Esophagus mucosa (tissue), 1 donor: ENCODE results near the gene CHML. TPM values are rescaled to one million over a fixed set of nuclear protein-coding genes. Genes with fewer than 3 reads are reported as not detected.

Experiments
- ATAC-seq: fragments of 200-7000 bp; cut with Tn5 transposase; one replicate; pipeline ENCODE4 v1.9.1; 2020
- total RNA-seq: library from RNA; stranded (reverse); gene quantifications from one replicate; pipeline ENCODE4 v1.2.4, GENCODE V29; 2023
- donor health status: DM: yes; HTN: yes; CAD: no.

The CHML gene
- total RNA-seq, 1 donor from 2014 or later: 4.1 TPM

GRCh38 chr1:241646201-241646600, 6.0 kb upstream of the CHML start:
- peak; percentile 68 for ATAC-seq

DNA sequence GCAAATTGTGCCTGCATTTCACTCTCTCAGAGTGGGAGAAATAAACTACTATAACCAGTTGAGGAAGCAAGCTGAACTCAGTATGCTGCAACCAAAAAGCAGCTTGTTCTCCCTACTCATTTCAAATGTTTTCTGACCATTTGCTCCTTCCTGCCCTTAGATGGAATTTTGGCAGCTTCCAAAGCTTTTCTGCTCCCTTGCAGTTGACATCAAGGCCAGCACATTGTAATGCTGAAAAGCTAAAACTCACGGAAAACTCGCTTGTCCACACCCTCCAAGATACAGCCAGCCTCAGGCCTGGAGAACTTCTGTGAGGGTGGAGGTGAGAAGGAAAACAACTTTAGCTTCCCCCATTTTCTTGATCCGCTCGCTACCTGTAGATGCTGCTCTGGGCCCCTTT, 5.0 kb upstream of the CHML start:
- no peak for ATAC-seq

- no peak for ATAC-seq
Observed at GRCh38 chr1:241644259-241644658, 4.1 kb upstream of the CHML start.

DNA sequence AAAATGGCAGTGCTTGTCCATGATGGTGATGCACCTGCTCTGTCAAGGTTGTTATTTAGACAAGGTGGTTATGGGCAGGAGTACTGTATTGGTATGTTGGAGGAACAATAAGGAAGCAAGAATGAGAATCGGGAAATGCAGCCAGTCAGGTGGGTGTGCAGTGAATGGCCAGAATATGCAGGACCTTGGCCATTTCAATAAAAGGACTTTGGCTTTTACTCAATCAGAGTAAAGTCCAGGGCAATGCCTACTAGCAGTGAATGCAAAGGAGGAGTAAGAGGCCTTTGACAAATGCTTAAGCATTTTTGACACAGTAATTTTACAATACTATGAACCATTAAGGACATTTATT, 2.4 kb upstream of the CHML start:
- no peak for ATAC-seq

GRCh38 chr1:241641773-241642592, 1.8 kb upstream of the CHML start:
- ATAC-seq: no peak

DNA sequence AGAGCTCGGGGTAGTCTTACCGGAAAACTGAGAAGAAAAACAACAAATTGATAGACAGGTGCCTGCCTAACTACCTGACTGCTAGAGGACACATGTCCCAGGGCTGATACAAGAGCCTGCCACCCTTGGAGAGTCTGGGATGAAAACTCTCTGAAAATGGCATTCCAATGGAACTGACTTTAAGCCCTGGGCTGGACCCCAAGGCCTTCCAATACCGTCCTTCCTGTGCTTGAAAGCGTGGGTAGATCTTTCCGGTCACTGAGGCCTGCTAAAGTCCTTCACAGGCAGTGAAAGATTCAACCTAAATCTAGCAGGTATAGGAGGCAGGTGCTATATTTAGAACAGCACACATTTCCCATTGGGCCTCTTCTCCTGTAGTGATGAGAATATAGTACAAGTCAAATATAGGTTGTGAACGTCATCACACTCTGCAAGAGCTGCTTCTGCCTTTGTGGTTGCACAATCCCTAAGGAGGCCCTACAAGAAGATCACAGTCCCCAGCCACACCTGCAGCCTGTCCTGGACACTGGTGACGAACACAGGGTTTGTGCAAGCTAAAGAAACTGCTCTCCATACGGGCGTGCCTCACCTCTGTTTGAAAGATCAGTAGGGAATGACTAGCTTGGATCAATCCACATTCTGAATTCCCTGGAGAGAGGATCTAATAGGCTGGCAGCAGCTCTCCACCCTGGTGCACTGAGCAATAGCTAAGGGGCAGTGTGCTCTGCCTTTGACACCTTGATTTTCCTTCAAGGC, 876 bp upstream of the CHML start:
- ATAC-seq: peak; percentile 77

DNA sequence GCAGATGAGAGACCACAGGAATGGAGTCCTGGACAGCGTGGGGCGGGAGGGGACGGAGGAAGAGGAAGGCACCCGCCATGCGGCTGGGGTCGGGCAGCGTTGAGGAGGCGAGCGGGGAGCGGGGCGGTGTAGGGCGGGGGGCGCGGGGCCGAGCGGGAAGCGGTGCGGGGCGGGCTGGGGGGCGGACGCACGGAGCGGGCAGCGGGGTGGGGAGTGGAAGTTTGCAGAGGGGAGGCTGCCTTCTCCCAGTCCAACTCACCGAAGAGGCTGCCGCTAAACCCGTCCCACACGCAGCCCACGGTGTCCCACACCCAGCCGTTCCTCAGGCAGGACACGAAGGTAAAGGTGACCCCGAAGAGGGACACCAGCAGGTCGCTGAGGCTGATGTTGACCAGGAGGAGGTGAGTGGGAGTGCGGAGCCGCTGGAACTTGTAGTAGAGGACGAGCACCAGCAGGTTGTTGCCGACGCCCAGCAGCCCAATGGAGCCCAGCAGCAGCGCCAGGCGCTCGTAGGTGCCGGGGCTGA, 483 bp downstream of the CHML start:
- ATAC-seq: no peak

GRCh38 chr1:241638909-241639622, 1.1 kb downstream of the CHML start:
- no peak for ATAC-seq

- ATAC-seq: no peak
Observed at GRCh38 chr1:241638099-241638682, 2.0 kb downstream of the CHML start.

- no peak for ATAC-seq
Observed at GRCh38 chr1:241637604-241638003, 2.6 kb downstream of the CHML start.

GRCh38 chr1:241637046-241637590, 3.1 kb downstream of the CHML start:
- peak; percentile 41 for ATAC-seq

DNA sequence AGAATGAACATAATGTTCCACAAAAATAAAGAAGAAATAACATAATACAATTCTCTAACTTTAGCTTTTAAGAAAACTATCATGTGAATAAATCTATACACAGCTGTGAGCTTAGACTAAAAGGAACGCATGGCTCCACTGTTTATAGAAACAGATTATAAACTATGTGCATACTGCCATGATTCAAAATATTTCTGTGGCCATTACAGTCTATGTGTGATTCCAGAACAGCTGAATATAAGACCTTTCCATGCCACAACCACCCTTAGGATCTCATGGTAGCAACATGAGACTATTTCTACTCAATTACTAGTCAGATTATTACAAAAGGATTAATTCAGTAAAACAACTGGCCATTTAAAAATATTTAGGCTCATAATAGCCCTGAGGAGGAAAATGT, 3.9 kb downstream of the CHML start:
- no peak for ATAC-seq

- ATAC-seq: no peak
Observed at GRCh38 chr1:241635556-241636152, 4.5 kb downstream of the CHML start.

DNA sequence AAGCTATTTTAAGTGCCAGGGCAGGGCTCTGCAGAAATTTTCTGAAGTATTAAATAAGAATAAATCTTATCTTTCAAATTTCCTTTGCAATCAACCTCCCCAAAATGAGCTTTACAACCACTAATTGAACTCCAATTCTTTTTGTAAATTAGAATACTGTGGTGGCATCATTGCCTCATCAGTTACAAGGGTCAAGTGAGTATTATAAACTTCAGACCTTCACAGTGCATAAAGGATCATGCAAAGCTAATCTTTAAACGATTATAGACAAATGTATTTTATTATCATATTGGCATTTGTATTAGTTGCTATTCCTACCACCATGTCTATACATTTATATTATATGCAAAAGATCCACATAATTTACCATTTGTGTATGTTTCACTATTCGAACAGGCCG, 7.2 kb downstream of the CHML start:
- ATAC-seq: no peak

DNA sequence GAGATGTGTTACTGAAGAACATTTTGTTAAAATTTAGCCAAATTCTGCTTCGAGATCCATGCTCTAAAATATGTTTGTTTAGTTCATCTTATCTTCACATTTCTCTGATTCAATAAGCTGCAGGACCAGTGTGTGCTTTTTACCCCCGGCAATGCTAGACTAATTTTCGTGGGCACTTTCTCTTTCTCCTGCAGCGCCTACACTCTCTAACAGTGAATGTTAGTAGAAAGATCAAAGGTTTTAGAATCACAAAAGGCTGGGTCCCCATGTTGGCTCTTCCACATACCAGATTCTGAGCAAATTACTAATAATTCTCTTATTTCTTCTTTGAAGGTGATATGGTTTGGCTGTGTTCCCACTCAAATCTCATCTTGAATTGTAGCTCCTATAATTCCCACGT, 8.5 kb downstream of the CHML start:
- ATAC-seq: no peak

- no peak for ATAC-seq
Observed at GRCh38 chr1:241630899-241631298, 9.3 kb downstream of the CHML start.

GRCh38 chr1:241630476-241630875, 9.7 kb downstream of the CHML start:
- no peak for ATAC-seq

- no peak for ATAC-seq
Observed at GRCh38 chr1:241630005-241630404, 10.2 kb downstream of the CHML start.

GRCh38 chr1:241627453-241628259, 12.5 kb downstream of the CHML start:
- ATAC-seq: no peak

DNA sequence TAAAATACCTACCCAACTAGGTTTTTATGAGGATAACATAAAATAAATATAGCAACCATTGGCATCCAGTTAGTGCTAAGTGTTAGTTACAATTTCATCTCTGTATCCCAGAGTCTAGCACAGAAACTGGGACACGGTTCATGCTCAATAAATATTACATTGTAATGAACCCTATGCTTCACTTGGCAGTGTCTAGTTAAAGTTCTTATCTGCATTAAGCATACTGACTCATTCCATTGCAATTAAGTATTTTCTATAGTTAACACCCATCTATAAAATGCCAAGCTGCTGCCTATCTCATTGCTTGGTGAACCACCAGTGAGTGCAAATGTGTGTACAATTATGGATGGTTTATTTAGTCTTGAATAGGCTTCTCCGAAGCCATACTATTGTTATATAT, 15.2 kb downstream of the CHML start:
- ATAC-seq: no peak

- ATAC-seq: no peak
Observed at GRCh38 chr1:241622669-241623068, 17.5 kb downstream of the CHML start.
